Lower leg skin (tissue), 3 donors: ENCODE results near the gene CGREF1.

ENCODE experiments used
- CTCF ChIP-seq, 3 donors: fragments of 450-650 bp; IDR thresholded peaks; one replicate each; pipeline ENCODE4 v1.5.1; 2016; ENCODE audit warnings: antibody characterized with exemption in 3 of 3, mild to moderate bottlenecking in 3 of 3, moderate library complexity in 2 of 3
- POLR2A ChIP-seq, 2 donors: fragments of 450-650 bp; IDR thresholded peaks; one replicate each; pipeline ENCODE4 v1.6.1; 2016 to 2017; ENCODE audit warnings: antibody characterized with exemption in 2 of 2, mild to moderate bottlenecking in 1 of 2, moderate library complexity in 1 of 2

GRCh38 chr2:27147935-27148334 is 29.0 kb upstream of the CGREF1 start:
- TF ChIP-seq CTCF (IDR thresholded peaks at IDR 0.05) = no peak
- TF ChIP-seq POLR2A (IDR thresholded peaks at IDR 0.05) = no peak
